HAP-1 (cell line): Measurements from ENCODE around the gene RHOU.

ENCODE experiments used
- DNase-seq, 2 experiments: peaks; one replicate each; pipeline ENCODE4 v3.0.0-alpha.2; 2016 to 2020; ENCODE audit warnings: low spot score in 2 of 2
- H3K27me3 ChIP-seq: fragments of 250-450 bp; sonication (Bioruptor Pico); 2 replicates; pipeline ENCODE4 v1.5.1; 2020; ENCODE audit warnings: low read depth, mild to moderate bottlenecking, moderate library complexity
- H3K36me3 ChIP-seq: fragments of 250-450 bp; sonication (Bioruptor Pico); replicated peaks from 2 replicates; pipeline ENCODE4 v1.5.1; 2020; ENCODE audit warnings: mild to moderate bottlenecking
- H3K4me1 ChIP-seq: fragments of 250-450 bp; sonication (Bioruptor Pico); 2 replicates; pipeline ENCODE4 v1.5.1; 2020; ENCODE audit warnings: mild to moderate bottlenecking
- H3K4me3 ChIP-seq: fragments of 250-450 bp; sonication (Bioruptor Pico); 2 replicates; pipeline ENCODE4 v1.5.1; 2020; ENCODE audit warnings: mild to moderate bottlenecking, moderate library complexity
- H3K9me3 ChIP-seq: fragments of 250-450 bp; sonication (Bioruptor Pico); 2 replicates; pipeline ENCODE4 v1.5.1; 2020; ENCODE audit warnings: mild to moderate bottlenecking, moderate library complexity
- in situ Hi-C: fragments of 300-500 bp; cut with MboI; formaldehyde crosslinking; loops from 3 replicates; pipeline ENCODE4 v1.14.3; 2020; ENCODE audit warnings: low sequenced_read_pairs, inconsistent platforms, mixed read lengths

The RHOU gene

DNA sequence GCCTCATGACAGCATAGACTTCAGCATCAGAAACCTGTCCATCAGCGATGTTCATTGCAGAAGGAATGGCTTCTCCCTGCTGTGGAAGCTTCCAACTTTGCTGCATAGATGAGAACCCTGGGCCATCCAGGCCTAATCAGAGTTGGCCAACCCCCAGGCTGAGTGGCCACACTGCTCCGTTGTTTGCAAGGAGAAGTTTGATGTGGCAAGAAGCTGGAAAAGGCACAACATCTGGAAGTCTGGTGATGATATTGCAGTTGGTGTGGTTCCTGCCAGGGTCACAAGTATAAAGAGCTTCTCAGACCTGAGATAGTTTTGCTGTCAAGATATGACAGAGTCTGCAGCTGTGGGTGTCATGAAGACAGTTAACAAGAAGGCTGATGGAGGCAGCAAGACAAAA, 41.2 kb downstream of the RHOU start:
- H3K27me3 ChIP-seq, result no peaks in the 10 kb centered on the region
- H3K9me3 ChIP-seq, result no peaks in the 10 kb centered on the region
- no peak overlapping the region for H3K4me3 ChIP-seq
- H3K4me1 ChIP-seq, result no peaks in the 10 kb centered on the region
- no peak for DNase-seq
- in situ Hi-C loops, result no loop called here
- no peaks in the 10 kb centered on the region for H3K36me3 ChIP-seq

DNA sequence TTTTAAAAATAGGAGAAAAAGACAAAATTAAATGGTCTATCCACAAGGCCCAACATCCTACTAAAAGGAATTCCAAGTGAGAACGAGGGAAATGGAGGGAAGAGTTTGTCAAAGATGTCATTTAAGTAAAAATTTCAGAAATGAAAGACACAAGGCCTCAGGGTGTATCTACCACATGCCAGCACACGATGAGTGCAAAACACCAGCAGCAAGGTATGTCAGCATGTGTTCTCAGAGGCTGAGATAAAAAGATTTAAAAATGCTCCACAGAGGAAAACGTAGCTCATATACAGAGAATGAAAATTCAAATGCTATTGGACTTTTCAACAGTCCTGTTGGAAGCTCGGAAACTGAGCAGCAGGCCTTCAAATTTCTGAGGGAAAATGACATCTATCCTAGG, 42.0 kb downstream of the RHOU start:
- in situ Hi-C loops, result no loop called here
- no peak for DNase-seq
- H3K36me3 ChIP-seq, result no peaks in the 10 kb centered on the region
- H3K9me3 ChIP-seq, result no peaks in the 10 kb centered on the region
- no peak overlapping the region for H3K4me3 ChIP-seq
- H3K27me3 ChIP-seq, result no peaks in the 10 kb centered on the region
- H3K4me1 ChIP-seq, result no peaks in the 10 kb centered on the region

GRCh38 chr1:228778026-228778425, 42.7 kb downstream of the RHOU start:
- no peaks in the 10 kb centered on the region for H3K27me3 ChIP-seq
- no peaks in the 10 kb centered on the region for H3K4me1 ChIP-seq
- H3K36me3 ChIP-seq, result no peaks in the 10 kb centered on the region
- no peaks in the 10 kb centered on the region for H3K9me3 ChIP-seq
- in situ Hi-C loops, result no loop called here
- no peak overlapping the region for H3K4me3 ChIP-seq
- no peak for DNase-seq

DNA sequence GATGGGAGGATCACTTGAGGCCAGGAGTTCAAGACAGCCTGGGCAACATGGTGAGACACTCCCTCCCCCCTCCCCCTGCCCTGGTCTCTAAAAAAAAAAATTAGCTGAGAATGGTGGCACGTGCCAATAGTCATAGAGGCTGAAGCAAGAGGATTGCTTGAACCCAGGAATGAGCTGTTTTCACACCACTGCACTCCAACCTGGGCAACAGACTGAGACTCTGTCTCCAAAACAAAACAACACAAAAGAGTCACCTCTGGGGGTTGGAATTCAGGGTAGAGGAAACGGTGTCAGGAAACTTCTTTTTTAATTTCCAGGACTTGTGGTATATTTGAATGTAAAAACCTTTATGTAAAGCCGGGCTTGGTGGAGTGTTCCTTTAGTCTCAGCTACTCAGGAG, 43.2 kb downstream of the RHOU start:
- DNase-seq, result no peak
- no peaks in the 10 kb centered on the region for H3K36me3 ChIP-seq
- in situ Hi-C loops, result no loop called here
- H3K4me3 ChIP-seq, result no peak overlapping the region
- H3K4me1 ChIP-seq, result no peaks in the 10 kb centered on the region
- no peaks in the 10 kb centered on the region for H3K27me3 ChIP-seq
- H3K9me3 ChIP-seq, result no peaks in the 10 kb centered on the region

DNA sequence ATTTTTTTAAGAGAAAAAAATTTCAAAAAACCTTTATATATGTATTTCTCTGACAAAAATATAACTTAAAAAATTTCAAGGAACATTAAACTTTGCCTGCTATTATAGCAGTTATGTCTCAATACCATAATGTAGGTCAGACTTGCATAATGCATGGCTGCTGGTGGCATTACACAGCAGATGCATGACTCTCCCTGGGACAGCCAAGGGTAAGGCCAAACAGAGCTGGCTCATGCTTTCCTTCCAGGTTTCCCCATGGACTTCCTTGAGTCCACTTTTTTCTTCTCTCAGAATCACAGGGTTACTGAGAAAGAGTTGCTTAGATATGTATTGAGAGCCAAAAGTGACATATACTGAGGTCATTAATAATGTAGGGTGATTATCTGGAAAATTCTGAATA, 43.7 kb downstream of the RHOU start:
- H3K4me3 ChIP-seq, result no peak overlapping the region
- in situ Hi-C loops, result no loop called here

GRCh38 chr1:228781161-228781808, 46.0 kb downstream of the RHOU start:
- in situ Hi-C loops, result no loop called here
- Histone ChIP-seq H3K4me1 (no peaks in the 10 kb centered on the region), H3K27me3 (no peaks in the 10 kb centered on the region), H3K9me3 (no peaks in the 10 kb centered on the region), H3K4me3 (no peak overlapping the region), H3K36me3 (no peaks in the 10 kb centered on the region)
- DNase-seq, result peak; percentile 57 to 75

More for the DNA sequence above, 43.7 kb downstream of the RHOU start:
- no peaks in the 10 kb centered on the region for H3K27me3 ChIP-seq
- no peaks in the 10 kb centered on the region for H3K36me3 ChIP-seq
- no peak for DNase-seq
- no peaks in the 10 kb centered on the region for H3K9me3 ChIP-seq
- H3K4me1 ChIP-seq, result no peaks in the 10 kb centered on the region

- H3K9me3 ChIP-seq, result no peaks in the 10 kb centered on the region
- no peak overlapping the region for H3K4me3 ChIP-seq
- H3K4me1 ChIP-seq, result no peaks in the 10 kb centered on the region
- in situ Hi-C loops, result no loop called here
- DNase-seq, result no peak
- no peaks in the 10 kb centered on the region for H3K36me3 ChIP-seq
- no peaks in the 10 kb centered on the region for H3K27me3 ChIP-seq
Measured at GRCh38 chr1:228781809-228782661, 46.8 kb downstream of the RHOU start.

DNA sequence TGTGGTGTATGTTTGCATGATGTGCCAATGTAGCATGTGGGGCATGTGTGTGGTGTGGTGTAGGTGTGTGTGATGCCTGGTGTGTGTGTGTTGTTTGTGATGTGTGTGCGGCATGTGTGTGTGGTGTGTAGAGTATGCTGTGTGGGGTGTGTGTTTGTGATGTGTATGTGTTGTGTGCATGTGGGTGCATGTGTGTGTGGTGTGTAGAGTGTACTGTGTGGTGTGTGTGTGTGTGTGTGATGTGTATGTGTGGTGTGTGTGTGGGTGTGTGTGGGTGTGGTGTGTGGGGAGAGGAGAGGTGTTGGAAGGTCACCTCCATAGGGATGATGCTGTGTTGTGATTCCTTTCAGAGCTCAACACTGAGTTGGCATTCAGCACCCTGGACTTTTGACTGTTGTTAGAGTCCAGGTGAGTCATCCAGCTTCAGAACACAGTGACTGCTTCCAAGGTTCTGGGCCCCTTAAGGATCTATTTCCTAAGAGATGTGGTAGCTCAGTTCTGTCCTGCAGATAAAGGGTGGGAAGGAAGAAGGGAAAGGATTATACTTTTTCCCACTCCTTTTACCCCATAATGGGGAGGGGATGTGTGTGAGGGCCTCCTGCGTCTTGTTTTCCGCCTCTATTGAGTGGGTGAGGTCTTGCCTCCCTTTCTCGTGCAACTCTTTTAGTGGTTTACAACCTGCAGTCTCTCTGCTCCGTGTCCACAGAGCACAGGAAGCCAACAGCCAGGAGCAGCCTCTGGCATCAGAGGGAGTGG, 47.6 kb downstream of the RHOU start:
- Histone ChIP-seq H3K36me3 (no peaks in the 10 kb centered on the region), H3K9me3 (no peaks in the 10 kb centered on the region), H3K4me3 (no peak overlapping the region), H3K27me3 (no peaks in the 10 kb centered on the region), H3K4me1 (no peaks in the 10 kb centered on the region)
- DNase-seq, result no peak
- in situ Hi-C loops, result no loop called here

DNA sequence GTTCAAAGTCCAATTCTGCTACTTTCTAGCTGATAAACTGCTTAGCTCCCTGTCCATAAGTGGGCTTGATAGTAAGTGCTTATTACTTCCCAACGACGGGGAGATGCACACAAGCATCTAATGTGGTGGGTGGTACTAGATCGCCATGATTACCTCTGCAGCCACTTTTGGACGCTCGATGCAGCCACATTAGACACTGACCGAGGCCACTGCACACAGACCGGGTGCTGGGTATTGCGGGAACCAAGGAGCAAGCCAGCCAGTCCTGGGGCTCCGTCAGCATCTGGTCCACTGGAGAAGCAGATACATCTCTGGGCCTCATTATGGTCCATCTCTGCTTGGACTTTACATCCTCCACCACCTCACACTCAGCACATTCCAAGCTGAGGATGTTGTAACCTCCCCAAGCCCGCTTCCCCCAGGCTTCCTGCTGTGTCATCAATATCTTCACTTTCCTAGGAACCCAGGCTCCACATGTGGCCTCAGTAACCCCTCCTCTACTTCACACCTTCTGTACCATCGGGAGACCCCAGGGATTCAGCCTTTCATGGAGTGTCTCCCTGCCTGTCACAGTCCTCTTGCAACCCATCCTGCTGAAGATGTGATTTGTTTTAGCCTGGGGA, 48.2 kb downstream of the RHOU start:
- Histone ChIP-seq H3K4me1 (no peaks in the 10 kb centered on the region), H3K9me3 (no peaks in the 10 kb centered on the region), H3K36me3 (no peaks in the 10 kb centered on the region), H3K27me3 (no peaks in the 10 kb centered on the region), H3K4me3 (no peak overlapping the region)
- no peak for DNase-seq
- in situ Hi-C loops, result no loop called here

GRCh38 chr1:228784181-228784580, 48.9 kb downstream of the RHOU start:
- H3K4me1 ChIP-seq, result no peaks in the 10 kb centered on the region
- in situ Hi-C loops, result no loop called here
- DNase-seq, result no peak
- H3K9me3 ChIP-seq, result no peaks in the 10 kb centered on the region
- no peak overlapping the region for H3K4me3 ChIP-seq
- no peaks in the 10 kb centered on the region for H3K36me3 ChIP-seq
- H3K27me3 ChIP-seq, result no peaks in the 10 kb centered on the region

GRCh38 chr1:228785366-228786330, 50.4 kb downstream of the RHOU start:
- no peaks in the 10 kb centered on the region for H3K9me3 ChIP-seq
- in situ Hi-C loops, result no loop called here
- H3K36me3 ChIP-seq, result no peaks in the 10 kb centered on the region
- H3K4me1 ChIP-seq, result no peaks in the 10 kb centered on the region
- DNase-seq, result no peak
- no peaks in the 10 kb centered on the region for H3K27me3 ChIP-seq
- no peak overlapping the region for H3K4me3 ChIP-seq

DNA sequence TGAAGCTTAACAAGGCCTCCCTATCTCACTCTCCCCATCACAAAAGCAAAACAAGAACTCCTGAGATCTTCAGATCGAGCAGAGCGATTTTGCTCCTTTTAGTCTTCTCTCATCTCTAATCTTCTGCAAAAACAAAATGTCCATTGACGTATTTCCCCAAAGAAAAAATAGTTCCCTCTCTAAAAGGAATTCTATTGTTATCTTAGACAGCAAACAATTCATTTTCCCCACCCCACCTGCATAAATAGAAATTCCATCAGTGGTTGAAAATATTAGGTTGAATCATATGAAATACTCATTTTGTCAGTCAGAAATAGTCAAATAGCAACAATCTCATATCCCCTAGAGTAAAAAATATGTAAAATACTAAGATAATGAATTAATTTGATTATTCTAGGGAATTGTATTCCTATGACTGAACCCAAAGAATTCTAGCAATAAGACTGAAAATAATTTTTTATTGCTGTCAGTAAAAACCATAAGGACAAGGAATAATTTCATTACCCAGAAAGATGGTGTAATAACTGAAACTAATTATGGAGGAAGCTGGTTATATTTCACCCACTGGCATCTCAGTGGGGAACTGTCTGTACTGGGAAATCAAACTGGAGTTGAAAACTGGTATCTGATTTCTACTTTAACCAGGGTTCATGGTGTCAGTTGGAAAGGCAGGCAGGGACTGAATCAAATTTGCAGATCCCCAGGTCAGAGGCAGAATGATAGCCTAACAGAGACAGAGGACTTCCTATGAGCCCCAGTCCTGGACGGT, 51.3 kb downstream of the RHOU start:
- Histone ChIP-seq H3K4me3 (no peak overlapping the region), H3K27me3 (no peaks in the 10 kb centered on the region), H3K9me3 (no peaks in the 10 kb centered on the region), H3K4me1 (no peaks in the 10 kb centered on the region), H3K36me3 (no peaks in the 10 kb centered on the region)
- DNase-seq, result no peak
- in situ Hi-C loops, result no loop called here
